NCI-H1417 (cell line): ENCODE data around the gene CLN6.
"Not testable (repeated sequence)": the region's sequence is repeated elsewhere in the genome, so short reads cannot be mapped to it uniquely, and the experiment has no call there.

ENCODE experiments used
- DNase-seq, 3 experiments: peaks; one replicate each; lab custom pipeline; 2025; lab: John Stamatoyannopoulos, UW

CLN6 gene

DNA sequence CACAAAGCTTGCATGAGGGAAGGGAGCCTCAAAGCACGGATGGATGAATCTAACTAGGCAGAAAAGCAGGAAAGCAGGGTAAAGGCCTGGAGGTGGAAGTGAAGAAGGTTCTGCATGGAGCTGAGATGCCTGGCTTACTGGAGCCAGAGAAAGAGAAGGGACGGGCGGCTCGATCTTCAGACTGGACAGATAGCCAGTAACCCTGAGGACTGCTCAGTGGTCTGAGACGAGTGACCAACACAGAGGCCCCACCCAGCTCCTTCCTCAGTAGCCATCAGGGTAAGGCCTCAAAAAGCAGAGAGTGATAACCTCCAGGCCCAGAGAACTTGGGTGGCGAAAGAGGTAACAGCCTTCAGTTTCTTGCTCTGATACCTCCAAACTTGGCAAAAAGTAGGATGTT is 6.4 kb downstream of the CLN6 start:
- no peak for DNase-seq

DNA sequence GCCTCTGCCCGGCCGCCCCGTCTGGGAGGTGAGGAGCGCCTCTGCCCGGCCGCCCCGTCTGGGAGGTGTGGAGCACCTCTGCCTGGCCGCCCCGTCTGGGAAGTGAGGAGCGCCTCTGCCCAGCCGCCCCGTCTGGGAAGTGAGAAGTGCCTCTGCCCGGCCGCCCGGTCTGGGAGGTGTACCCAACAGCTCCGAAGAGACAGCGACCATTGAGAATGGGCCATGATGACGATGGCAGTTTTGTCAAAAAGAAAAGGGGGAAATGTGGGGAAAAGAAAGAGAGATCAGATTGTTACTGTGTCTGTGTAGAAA is 7.1 kb downstream of the CLN6 start:
- not testable (repeated sequence) for DNase-seq

- not testable (repeated sequence) for DNase-seq
Measured at GRCh38 chr15:68221530-68222431, 7.7 kb downstream of the CLN6 start.

GRCh38 chr15:68220967-68221366 is 8.6 kb downstream of the CLN6 start:
- DNase-seq: no peak

- no peak for DNase-seq
Measured at GRCh38 chr15:68220489-68220888, 9.0 kb downstream of the CLN6 start.

DNA sequence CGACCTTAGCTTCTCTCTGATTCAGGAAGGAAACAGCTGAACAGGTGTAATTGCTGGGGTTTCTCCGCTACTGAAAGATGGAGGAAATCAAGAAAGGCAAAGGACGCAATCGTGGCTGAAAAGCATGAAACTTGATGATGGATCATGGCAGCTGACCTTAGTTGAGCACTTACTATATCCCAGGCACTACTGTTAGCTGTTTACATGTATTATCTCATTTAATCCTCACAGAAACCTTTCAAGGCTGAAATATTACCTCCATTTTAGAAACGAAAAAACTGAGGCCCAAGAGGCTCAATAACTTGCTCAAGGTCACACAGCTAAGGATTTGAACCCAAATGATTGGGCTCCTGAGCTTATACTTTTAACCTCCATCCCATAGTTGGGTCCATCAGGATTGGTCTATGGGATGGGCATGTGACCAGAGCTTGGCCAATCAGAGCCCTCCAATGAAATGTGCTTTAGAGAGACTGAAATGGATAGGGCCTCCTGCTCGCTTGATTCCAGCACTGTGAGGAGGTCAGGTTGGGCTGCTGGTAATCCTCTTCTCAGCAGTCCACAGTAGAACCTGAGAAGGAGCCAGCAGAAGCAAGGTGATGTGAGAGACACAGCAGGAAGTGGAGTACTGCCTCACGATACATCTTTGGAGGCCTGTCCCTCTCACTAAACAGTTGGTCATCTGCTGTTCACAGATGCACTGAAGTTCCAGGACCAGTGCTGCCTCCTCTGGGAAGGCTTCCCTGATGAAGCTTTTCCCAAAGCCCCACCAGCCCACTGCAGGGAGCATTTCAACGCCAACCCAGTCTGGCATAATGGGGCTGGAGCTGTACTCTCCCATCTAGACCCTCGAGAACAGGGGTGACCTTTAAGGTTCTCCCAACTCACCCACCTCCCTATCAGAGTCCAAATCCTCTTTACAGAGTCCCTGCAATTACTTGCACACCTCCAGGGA is 10.4 kb downstream of the CLN6 start:
- no peak for DNase-seq

- DNase-seq: no peak
Measured at GRCh38 chr15:68218331-68218730, 11.2 kb downstream of the CLN6 start.

- no peak for DNase-seq
Measured at GRCh38 chr15:68217341-68217740, 12.2 kb downstream of the CLN6 start.

DNA sequence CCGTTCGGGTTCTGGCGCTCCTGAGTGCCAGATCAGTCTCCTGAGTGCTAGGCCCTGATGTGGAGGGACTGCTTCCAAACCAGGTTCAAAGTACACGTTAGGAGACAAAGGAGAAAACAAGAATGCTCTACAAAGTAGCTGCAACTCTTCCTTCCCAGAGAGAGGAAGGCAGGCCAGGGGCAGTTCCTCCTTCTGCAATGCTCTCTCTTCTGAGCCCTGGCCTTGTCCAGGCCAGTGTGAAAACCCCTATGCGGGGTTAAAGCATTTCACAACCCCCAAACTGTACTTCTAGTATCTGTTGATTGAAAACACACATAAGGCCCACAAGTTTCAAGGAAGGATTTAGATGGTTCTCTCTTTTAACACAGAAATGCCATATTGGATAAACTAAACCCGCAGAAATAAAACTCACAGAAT is 14.7 kb downstream of the CLN6 start:
- no peak for DNase-seq

DNA sequence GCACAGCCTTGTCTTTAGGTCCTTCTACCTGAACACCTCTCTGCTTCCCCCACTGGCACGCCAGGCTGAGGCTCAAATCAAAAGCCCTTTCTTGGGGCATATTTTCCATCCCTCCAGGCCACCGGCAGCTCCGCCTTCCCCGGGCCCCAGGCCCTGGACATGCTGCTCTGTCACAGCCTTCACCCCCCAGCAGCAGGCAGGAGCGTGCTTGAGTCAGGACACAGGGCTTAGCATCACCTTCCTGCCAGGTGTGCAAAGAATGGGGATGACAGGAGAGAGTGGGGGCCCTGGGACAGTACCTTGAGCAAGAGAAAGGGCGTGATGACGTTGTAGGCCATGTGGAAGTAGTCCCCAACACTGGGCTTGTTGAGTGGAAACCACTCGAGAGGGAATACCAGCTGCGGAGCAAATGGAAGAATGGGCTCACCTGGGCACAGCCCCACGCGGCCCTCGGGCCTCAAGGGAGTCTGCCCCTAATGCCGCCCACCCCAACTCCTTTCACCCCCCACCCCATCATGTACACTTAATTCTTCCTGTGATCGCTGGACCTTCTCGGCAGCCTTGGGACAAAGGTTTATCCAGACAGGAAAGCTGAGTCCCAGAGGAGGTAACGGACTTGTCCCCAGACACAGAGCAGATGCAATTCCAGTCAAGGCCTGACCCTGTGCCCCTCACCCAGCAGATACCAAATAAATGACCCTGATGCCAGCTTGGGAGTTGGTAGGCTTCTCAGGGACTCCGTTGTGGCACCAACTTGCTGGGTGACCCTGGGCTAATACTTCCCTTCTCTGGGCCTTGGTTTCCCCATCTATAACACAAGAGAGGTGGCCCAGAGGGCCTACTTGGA is 15.3 kb downstream of the CLN6 start:
- no peak for DNase-seq

DNA sequence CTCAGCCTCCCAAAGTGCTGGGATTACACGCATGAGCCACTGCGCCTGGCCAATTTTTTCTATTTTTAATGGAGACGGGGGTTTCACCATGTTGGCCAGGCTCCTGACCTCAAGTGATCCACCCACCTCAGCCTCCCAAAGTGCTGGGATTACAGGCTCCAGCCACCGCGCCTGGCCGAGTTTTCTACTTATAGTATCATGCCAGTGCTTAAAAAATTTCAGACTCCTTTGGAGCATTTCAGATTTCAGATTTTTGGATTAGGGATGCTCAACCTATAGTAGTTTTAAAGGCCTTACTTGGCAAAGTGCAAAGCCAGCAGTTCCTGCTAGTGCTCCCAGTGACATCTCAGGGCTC is 16.1 kb downstream of the CLN6 start:
- DNase-seq: not testable (repeated sequence)

GRCh38 chr15:68211656-68212320 is 17.7 kb downstream of the CLN6 start:
- DNase-seq: no peak

DNA sequence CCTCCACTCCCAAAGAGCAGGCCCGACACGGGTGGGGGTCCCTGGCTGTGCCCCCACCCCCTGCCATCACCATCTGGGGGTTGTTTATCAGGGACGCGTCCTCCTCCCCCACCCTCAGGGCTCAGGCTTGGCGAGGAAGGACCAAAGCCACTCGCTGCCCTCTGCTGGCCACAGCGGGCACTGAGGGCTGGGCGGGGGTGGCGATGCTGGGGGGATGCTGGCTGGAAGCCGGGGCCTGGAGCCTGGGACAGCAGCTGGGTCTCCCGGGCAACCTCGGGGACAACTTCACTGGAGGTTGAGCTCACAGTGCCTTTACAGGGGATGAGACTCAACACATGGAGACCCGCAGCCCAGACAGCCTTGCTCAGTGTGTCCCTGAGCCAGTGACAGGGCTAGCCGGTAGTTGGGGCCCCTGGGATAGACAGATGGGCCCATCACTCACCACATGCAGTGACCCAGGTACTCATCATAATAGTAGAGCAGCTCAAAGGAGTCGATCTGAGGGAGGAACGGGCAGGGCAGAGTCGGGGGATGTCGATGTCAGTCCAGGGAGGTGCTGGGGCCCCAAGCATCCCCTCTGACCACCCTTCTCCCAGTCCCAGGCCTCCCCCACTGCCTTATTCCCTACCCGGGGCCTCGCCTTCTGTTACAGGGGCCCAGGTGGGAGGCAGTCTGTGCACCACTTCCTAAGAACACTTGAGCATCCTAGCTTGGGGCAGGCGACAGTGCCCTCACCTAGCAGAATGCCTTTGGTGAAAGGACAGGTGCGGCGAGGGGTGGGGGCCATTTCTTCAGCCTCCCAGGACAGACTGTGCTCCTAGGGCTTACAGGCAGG is 18.5 kb downstream of the CLN6 start:
- DNase-seq: peak in 2 of 3 experiments; percentile 29 to 47

- DNase-seq: no peak
Measured at GRCh38 chr15:68210409-68210756, 19.1 kb downstream of the CLN6 start.

- no peak for DNase-seq
Measured at GRCh38 chr15:68209735-68210408, 19.7 kb downstream of the CLN6 start.

DNA sequence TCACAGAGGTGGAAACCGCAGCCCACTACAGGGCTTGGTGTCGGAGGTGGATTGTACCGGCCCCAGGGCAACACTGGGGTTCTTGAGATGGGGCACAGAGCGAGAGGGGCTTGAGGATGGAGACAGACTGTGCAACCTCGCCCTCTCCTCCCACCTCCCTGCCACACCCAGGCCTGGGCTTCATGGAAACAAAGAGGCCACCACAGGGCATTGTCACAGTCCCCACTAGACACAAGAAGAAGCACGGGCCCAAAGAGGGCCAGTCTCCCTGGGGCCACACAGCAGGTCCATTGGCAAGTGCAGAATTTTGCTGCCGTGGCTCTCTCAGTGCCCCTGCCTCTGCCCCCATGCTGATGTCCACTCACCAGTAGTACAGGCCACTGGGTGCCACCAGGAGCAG is 20.3 kb downstream of the CLN6 start:
- DNase-seq: no peak

DNA sequence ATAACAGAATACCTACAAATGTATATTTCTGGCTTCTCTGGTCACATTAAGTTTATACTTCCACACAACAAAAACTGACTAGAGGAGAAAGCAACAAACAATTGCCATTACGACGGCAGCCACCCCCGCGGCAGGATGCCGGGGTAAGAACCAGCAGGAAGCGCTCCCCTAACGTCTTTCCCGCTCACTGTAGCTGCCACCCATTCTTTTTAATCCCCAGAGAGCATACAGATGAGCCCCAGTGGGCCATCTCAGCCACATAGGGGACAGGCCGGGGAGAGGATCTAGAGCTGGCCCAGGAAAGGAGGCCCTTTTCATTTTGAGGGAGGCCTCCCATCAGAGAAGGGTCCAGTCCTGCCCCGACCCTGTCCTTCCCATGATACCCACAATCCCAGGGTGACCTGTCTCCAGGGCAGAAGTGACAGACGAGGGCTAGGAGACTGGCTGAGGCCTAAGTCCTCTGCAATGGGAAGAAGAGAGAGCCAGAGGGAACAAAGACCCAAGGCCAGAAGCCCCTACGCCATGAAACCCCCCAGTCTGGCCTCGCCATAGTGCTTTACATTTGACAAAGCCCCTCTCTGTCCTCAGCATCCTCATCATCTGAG is 20.8 kb downstream of the CLN6 start:
- no peak for DNase-seq

DNA sequence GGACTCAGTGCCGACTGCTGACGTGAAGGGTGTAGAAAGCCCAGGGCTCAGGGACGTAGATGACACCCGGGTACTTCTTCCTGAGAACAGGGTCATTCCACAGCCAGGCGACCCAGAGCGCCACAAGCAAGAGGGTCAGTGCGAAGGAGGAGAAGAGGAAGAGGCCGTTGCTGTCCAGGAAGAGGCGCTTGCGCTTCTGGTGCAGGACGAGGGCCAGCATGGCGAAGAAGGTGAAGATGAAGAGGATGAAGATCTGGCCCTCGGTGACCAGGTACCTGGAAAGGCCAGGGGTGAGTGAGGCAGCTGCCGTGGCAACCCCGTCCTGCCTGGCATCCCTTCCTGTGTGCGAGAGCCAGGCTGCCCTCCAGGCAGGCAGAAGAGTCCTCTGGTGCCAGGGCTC is 21.4 kb downstream of the CLN6 start:
- no peak for DNase-seq

GRCh38 chr15:68207176-68207935 is 22.2 kb downstream of the CLN6 start:
- DNase-seq: no peak
